GM23248 (cell line): Measurements from ENCODE around the gene HDAC8.

Source experiments
- EZH2 ChIP-seq: fragments of 200-600 bp; sonication (generic); IDR thresholded peaks from 2 replicates; pipeline ENCODE4 v1.6.1; 2018; ENCODE audit warnings: antibody characterized with exemption, mild to moderate bottlenecking; ENCODE audit not compliant: insufficient read depth, poor library complexity, severe bottlenecking
- EZH2phosphoT487 ChIP-seq: fragments of 200-600 bp; sonication (generic); IDR thresholded peaks from 2 replicates; pipeline ENCODE4 v1.6.1; 2018; ENCODE audit warnings: antibody characterized with exemption, moderate library complexity, mild to moderate bottlenecking, low read depth; ENCODE audit not compliant: insufficient read depth

DNA sequence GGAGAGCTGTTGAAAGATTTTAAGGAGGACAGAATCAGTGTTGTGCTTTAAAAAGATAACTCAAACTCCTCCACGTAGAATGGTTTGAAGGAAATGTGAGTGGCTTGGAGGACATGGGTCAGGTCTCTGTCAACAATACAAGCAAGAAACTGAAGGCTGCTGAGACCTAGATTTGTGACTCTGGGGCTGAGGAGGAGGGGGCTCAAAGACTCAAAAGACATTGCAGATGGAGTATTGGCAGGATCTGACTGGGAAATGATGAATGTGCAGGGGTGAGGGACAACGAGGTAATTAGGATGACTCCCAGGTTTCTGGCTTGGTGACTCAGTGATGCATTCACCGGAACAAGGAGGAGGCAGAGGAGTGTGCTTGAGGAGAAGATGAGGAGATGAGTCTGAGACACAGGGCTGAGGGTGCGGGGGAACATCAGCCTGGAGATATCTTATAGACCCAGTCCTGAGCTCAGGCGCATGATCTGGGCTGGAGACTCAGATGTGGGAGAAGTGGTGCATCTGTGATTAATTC is 292.3 kb downstream of the HDAC8 start:
- TF ChIP-seq EZH2 (no peak), EZH2phosphoT487 (no peak)
